Neural progenitor cell (in vitro differentiated cells): ENCODE data around the gene CSRP1. TPM values are rescaled to one million over a fixed set of nuclear protein-coding genes. Genes with fewer than 3 reads are reported as not detected.
"Not testable (repeated sequence)": the region's sequence is repeated elsewhere in the genome, so short reads cannot be mapped to it uniquely, and the experiment has no call there.

Source experiments
- DNase-seq: peaks from one replicate; pipeline ENCODE4 v3.0.0-alpha.2; 2016; ENCODE audit warnings: low spot score
- H2AFZ ChIP-seq: fragments of 200-600 bp; sonication (generic); replicated peaks from 2 replicates; pipeline ENCODE4 v1.6.1; 2016; ENCODE audit warnings: antibody characterized with exemption
- H3F3A ChIP-seq: fragments of 200-600 bp; sonication (generic); 2 replicates; pipeline ENCODE4 v1.6.1; 2016; ENCODE audit warnings: antibody characterized with exemption, low read depth
- H3K27ac ChIP-seq: fragments of 200-600 bp; sonication (generic); 2 replicates; pipeline ENCODE4 v1.5.1; 2016; ENCODE audit warnings: mild to moderate bottlenecking
- H3K27me3 ChIP-seq: fragments of 200-600 bp; sonication (generic); 2 replicates; pipeline ENCODE4 v1.6.1; 2016; ENCODE audit warnings: mild to moderate bottlenecking, moderate library complexity
- H3K36me3 ChIP-seq: fragments of 200-600 bp; sonication (generic); 2 replicates; pipeline ENCODE4 v1.5.1; 2016
- H3K4me1 ChIP-seq: fragments of 200-600 bp; sonication (generic); 2 replicates; pipeline ENCODE4 v1.6.1; 2016; ENCODE audit warnings: mixed run types
- H3K4me2 ChIP-seq: fragments of 200-600 bp; sonication (generic); 2 replicates; pipeline ENCODE4 v1.6.1; 2016
- H3K4me3 ChIP-seq: fragments of 200-600 bp; sonication (generic); 2 replicates; pipeline ENCODE4 v1.5.1; 2016
- H3K79me2 ChIP-seq: fragments of 200-600 bp; sonication (generic); 2 replicates; pipeline ENCODE4 v1.6.1; 2016; ENCODE audit warnings: low read depth
- H3K9ac ChIP-seq: fragments of 200-600 bp; sonication (generic); 2 replicates; pipeline ENCODE4 v1.6.1; 2016
- H3K9me3 ChIP-seq: fragments of 200-600 bp; sonication (generic); 2 replicates; pipeline ENCODE4 v1.5.1; 2016; ENCODE audit warnings: low read depth
- H4K20me1 ChIP-seq: fragments of 200-600 bp; sonication (generic); 2 replicates; pipeline ENCODE4 v1.6.1; 2016; ENCODE audit warnings: low read depth
- H3K27ac Mint-ChIP-seq: 3 replicates; pipeline ENCODE4 v1.8.0; 2021; ENCODE audit warnings: mixed read lengths
- H3K27me3 Mint-ChIP-seq: 2 replicates; pipeline ENCODE4 v1.8.0; 2022; ENCODE audit warnings: low read depth, mild to moderate bottlenecking, inconsistent platforms, moderate library complexity, mixed read lengths; ENCODE audit not compliant: insufficient read depth
- H3K36me3 Mint-ChIP-seq: 3 replicates; pipeline ENCODE4 v1.8.0; 2021; ENCODE audit warnings: mixed read lengths
- H3K4me1 Mint-ChIP-seq: 3 replicates; pipeline ENCODE4 v1.8.0; 2021; ENCODE audit warnings: mixed read lengths
- H3K4me3 Mint-ChIP-seq: 3 replicates; pipeline ENCODE4 v1.8.0; 2021; ENCODE audit warnings: mild to moderate bottlenecking, moderate library complexity, mixed read lengths
- H3K9me3 Mint-ChIP-seq: 3 replicates; pipeline ENCODE4 v1.8.0; 2020; ENCODE audit warnings: mixed read lengths
- EZH2 ChIP-seq: fragments of 200-600 bp; sonication (generic); IDR thresholded peaks from 2 replicates; pipeline ENCODE4 v1.6.1; 2017; ENCODE audit warnings: antibody characterized with exemption, mild to moderate bottlenecking, moderate library complexity
- EZH2phosphoT487 ChIP-seq: fragments of 200-600 bp; sonication (generic); IDR thresholded peaks from 2 replicates; pipeline ENCODE4 v1.6.1; 2017; ENCODE audit warnings: antibody characterized with exemption
- total RNA-seq: library from RNA; depleted of rRNA; stranded (reverse); fragments of >200 nt; gene quantifications from 2 replicates; pipeline ENCODE4 v1.2.3, GENCODE V29; 2015; ENCODE audit warnings: low replicate concordance
- TF ChIP-seq, protein P1 (sequence below): fragments of 200-600 bp; sonication (generic); IDR thresholded peaks from 2 replicates; pipeline ENCODE4 v1.5.1; 2017; ENCODE audit warnings: antibody characterized with exemption, mild to moderate bottlenecking

Gene CSRP1
- total RNA-seq, 1 donor from 2014 or later, result 2.5 TPM

DNA sequence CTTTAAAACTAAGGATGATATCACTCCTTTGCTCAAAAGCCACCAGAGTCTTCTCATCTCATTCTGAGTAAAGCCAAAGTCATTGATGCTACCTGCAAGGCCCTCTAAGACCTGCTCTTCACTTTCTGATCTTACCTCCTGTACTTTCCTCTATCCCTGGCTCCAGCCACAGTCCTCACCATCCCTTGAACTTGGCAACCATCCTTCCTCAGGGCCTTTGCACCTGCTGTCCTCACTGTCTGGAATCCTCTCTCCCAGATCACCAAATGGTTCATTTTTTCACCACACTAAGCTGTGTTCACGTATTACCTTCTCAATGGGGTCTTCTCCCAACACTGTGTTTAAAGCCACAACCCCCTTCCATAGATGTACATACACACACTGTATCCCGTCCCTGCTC is 33.6 kb downstream of the CSRP1 start:
- peaks cover 8% of the 10 kb centered on the region for H3K4me1 ChIP-seq
- peaks cover 2% of the 10 kb centered on the region for H3K9me3 Mint-ChIP-seq
- no peak overlapping the region for H3K4me3 ChIP-seq
- no peak overlapping the region for H3K9ac ChIP-seq
- TF ChIP-seq, protein P1, sequence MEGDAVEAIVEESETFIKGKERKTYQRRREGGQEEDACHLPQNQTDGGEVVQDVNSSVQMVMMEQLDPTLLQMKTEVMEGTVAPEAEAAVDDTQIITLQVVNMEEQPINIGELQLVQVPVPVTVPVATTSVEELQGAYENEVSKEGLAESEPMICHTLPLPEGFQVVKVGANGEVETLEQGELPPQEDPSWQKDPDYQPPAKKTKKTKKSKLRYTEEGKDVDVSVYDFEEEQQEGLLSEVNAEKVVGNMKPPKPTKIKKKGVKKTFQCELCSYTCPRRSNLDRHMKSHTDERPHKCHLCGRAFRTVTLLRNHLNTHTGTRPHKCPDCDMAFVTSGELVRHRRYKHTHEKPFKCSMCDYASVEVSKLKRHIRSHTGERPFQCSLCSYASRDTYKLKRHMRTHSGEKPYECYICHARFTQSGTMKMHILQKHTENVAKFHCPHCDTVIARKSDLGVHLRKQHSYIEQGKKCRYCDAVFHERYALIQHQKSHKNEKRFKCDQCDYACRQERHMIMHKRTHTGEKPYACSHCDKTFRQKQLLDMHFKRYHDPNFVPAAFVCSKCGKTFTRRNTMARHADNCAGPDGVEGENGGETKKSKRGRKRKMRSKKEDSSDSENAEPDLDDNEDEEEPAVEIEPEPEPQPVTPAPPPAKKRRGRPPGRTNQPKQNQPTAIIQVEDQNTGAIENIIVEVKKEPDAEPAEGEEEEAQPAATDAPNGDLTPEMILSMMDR, result no peak
- no peak for TF ChIP-seq EZH2
- TF ChIP-seq EZH2phosphoT487, result no peak
- H3F3A ChIP-seq, result no peaks in the 10 kb centered on the region
- peaks cover 2% of the 10 kb centered on the region for H4K20me1 ChIP-seq
- H3K9me3 ChIP-seq, result no peaks in the 10 kb centered on the region
- no peaks in the 10 kb centered on the region for H3K36me3 Mint-ChIP-seq
- H3K79me2 ChIP-seq, result peaks cover 6% of the 10 kb centered on the region
- H2AFZ ChIP-seq, result no peak overlapping the region
- no peak overlapping the region for H3K4me3 Mint-ChIP-seq
- no peak for DNase-seq
- H3K27me3 ChIP-seq, result peaks cover 43% of the 10 kb centered on the region
- peaks cover 20% of the 10 kb centered on the region for H3K4me1 Mint-ChIP-seq
- no peak overlapping the region for H3K27ac Mint-ChIP-seq
- H3K27ac ChIP-seq, result no peak overlapping the region
- H3K4me2 ChIP-seq, result no peak overlapping the region
- peaks cover 37% of the 10 kb centered on the region for H3K27me3 Mint-ChIP-seq
- H3K36me3 ChIP-seq, result no peaks in the 10 kb centered on the region

DNA sequence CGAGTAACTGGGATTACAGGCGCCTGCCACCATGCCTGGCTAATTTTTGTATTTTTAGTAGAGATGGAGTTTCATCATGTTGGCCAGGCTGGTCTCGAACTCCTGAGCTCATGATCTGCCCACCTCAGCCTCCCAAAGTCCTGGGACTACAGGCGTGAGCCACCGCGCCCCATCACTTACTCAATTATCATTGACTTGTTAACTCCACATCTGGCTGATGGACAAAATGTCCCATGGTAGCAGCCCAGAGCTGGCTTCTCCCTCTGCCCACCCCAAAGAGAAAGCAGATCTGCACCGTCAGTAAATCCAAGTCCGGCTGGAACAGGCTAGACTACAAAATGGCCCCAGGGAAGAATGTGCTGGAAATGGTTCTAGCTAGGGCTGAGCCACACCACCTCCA is 34.6 kb downstream of the CSRP1 start:
- peaks cover 15% of the 10 kb centered on the region for H3K79me2 ChIP-seq
- not testable (repeated sequence) for H3K4me2 ChIP-seq, H3K36me3 Mint-ChIP-seq, H3K9me3 ChIP-seq, H3K27ac ChIP-seq, H3K4me3 Mint-ChIP-seq, H3K27ac Mint-ChIP-seq, H3K9ac ChIP-seq, DNase-seq, H3K4me3 ChIP-seq, H3F3A ChIP-seq, H3K9me3 Mint-ChIP-seq, H2AFZ ChIP-seq, H3K36me3 ChIP-seq, H4K20me1 ChIP-seq
- H3K4me1 ChIP-seq, result peaks cover 14% of the 10 kb centered on the region
- H3K27me3 ChIP-seq, result peaks cover 50% of the 10 kb centered on the region
- Mint-ChIP-seq H3K4me1 (peaks cover 19% of the 10 kb centered on the region), H3K27me3 (peaks cover 46% of the 10 kb centered on the region)

GRCh38 chr1:201471772-201472171 is 35.2 kb downstream of the CSRP1 start:
- no peak overlapping the region for H3K4me2 ChIP-seq

GRCh38 chr1:201470581-201470980 is 36.3 kb downstream of the CSRP1 start:
- H3K4me1 ChIP-seq, result peaks cover 14% of the 10 kb centered on the region
- H3K9me3 Mint-ChIP-seq, result peaks cover 2% of the 10 kb centered on the region
- H3K27me3 ChIP-seq, result peaks cover 50% of the 10 kb centered on the region
- H3K4me3 ChIP-seq, result no peak overlapping the region
- H3K4me1 Mint-ChIP-seq, result peaks cover 9% of the 10 kb centered on the region
- no peaks in the 10 kb centered on the region for H3K36me3 ChIP-seq
- no peak overlapping the region for H3K27ac Mint-ChIP-seq
- H3F3A ChIP-seq, result no peaks in the 10 kb centered on the region
- no peak overlapping the region for H2AFZ ChIP-seq
- H3K79me2 ChIP-seq, result peaks cover 21% of the 10 kb centered on the region
- no peak for TF ChIP-seq EZH2
- H3K4me2 ChIP-seq, result no peak overlapping the region
- no peak for DNase-seq
- no peaks in the 10 kb centered on the region for H3K9me3 ChIP-seq
- H3K36me3 Mint-ChIP-seq, result no peaks in the 10 kb centered on the region
- no peak overlapping the region for H3K27ac ChIP-seq
- H3K27me3 Mint-ChIP-seq, result peaks cover 55% of the 10 kb centered on the region
- peak overlapping the region; percentile 84 for H3K4me3 Mint-ChIP-seq
- H3K9ac ChIP-seq, result no peak overlapping the region
- peaks cover 17% of the 10 kb centered on the region for H4K20me1 ChIP-seq

More at GRCh38 chr1:201471772-201472171, 35.2 kb downstream of the CSRP1 start:
- H3K4me1 Mint-ChIP-seq, result peaks cover 14% of the 10 kb centered on the region
- peaks cover 49% of the 10 kb centered on the region for H3K27me3 Mint-ChIP-seq
- no peaks in the 10 kb centered on the region for H3K36me3 Mint-ChIP-seq
- Histone ChIP-seq H3K36me3 (no peaks in the 10 kb centered on the region), H3K27me3 (peaks cover 50% of the 10 kb centered on the region), H3K79me2 (peaks cover 20% of the 10 kb centered on the region), H3K4me3 (no peak overlapping the region), H3K9me3 (no peaks in the 10 kb centered on the region), H3K27ac (no peak overlapping the region), H4K20me1 (peaks cover 14% of the 10 kb centered on the region), H2AFZ (no peak overlapping the region), H3F3A (no peaks in the 10 kb centered on the region), H3K4me1 (peaks cover 14% of the 10 kb centered on the region), H3K9ac (no peak overlapping the region)
- DNase-seq, result no peak
- TF ChIP-seq EZH2phosphoT487 (no peak), EZH2 (no peak)
- H3K27ac Mint-ChIP-seq, result no peak overlapping the region
- H3K9me3 Mint-ChIP-seq, result peaks cover 2% of the 10 kb centered on the region
- H3K4me3 Mint-ChIP-seq, result no peak overlapping the region

DNA sequence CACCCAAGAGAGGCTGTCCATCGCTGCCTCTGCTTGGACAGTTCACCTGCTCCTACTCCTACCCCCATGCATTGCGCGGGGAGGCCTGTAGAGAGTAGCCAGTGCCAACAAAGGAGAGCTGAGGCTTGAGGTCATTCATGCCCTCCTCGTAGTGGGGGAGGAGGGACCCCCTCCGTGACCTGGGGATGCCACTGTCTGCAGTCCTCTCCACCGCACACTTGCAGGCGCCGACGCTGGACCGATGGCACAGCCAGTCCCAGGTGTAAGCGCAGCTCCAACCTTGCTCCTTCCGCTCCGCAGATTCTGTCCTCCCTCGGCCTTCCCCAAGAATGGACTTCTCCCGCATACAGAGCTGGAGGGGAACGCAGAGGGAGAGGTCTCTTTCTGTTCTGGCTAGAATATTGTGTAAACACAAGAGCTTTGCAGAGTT is 37.3 kb downstream of the CSRP1 start:
- no peak for TF ChIP-seq EZH2
- TF ChIP-seq, protein P1, result no peak
- peak; percentile 25 for DNase-seq
- H3K4me3 Mint-ChIP-seq, result peak overlapping the region; percentile 84
- H3K36me3 Mint-ChIP-seq, result no peaks in the 10 kb centered on the region
- H3K27me3 Mint-ChIP-seq, result peaks cover 55% of the 10 kb centered on the region
- Histone ChIP-seq H3K4me3 (peak overlapping the region; percentile 68), H4K20me1 (peaks cover 17% of the 10 kb centered on the region), H3K4me1 (peaks cover 14% of the 10 kb centered on the region), H3K9ac (no peak overlapping the region), H3K4me2 (peak overlapping the region; percentile 95), H3K79me2 (peaks cover 21% of the 10 kb centered on the region), H3K36me3 (no peaks in the 10 kb centered on the region), H3K27ac (no peak overlapping the region), H2AFZ (peak overlapping the region; percentile 90), H3F3A (no peaks in the 10 kb centered on the region), H3K27me3 (peaks cover 50% of the 10 kb centered on the region), H3K9me3 (no peaks in the 10 kb centered on the region)
- peaks cover 2% of the 10 kb centered on the region for H3K9me3 Mint-ChIP-seq
- H3K27ac Mint-ChIP-seq, result no peak overlapping the region
- H3K4me1 Mint-ChIP-seq, result peaks cover 9% of the 10 kb centered on the region
